KOPT-K1 (cell line): Measurements from ENCODE around the gene HASPIN.

ENCODE experiments used
- H3K27ac ChIP-seq: fragments of 200-600 bp; sonication (generic); 2 replicates; pipeline ENCODE4 v1.5.1; 2016; ENCODE audit warnings: antibody characterized with exemption, mild to moderate bottlenecking, low read depth, low read length; ENCODE audit not compliant: poor library complexity, severe bottlenecking
- H3K36me3 ChIP-seq: fragments of 200-600 bp; sonication (generic); 2 replicates; pipeline ENCODE4 v1.5.1; 2017; ENCODE audit warnings: antibody characterized with exemption, mild to moderate bottlenecking, low read length, moderate library complexity; ENCODE audit not compliant: insufficient read depth
- H3K9me3 ChIP-seq: fragments of 200-600 bp; sonication (generic); 2 replicates; pipeline ENCODE4 v1.5.1; 2017; ENCODE audit warnings: antibody characterized with exemption, low read length, mild to moderate bottlenecking; ENCODE audit not compliant: insufficient read depth, poor library complexity, severe bottlenecking

HASPIN gene

DNA sequence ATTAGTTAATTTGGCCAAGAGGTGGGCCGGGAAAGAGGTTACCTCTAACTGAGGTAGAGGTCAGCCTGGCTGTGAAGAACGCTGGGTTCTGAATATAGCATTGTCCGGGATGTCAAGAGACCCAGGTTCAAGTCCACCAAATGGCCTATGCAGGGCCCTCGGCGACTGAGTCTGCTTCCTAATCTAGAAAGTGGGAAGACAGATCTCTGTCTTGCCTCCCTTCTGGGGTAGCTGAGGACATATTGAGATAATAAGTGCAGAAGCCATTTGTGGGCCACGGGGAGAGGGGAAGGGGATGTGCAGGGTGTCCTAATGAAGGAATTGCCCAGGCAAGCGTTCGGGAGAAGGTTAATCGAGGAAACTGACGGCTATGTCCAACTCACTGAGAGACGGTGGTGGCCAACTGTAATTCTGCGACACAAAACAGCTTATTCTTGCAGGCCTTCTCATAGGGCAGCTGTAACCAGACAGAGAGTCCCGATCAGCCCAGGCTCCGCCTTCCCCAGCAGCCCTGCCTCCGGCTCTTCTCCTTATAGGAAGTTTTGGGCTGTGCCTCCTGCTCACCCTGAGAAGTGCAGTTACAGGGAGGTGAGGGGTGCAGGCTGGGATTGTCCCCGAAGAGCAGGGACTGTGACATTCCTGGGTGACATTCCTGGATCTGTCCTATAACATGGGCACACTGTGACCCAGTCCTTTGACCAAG, 15.9 kb downstream of the HASPIN start:
- peak overlapping the region; percentile 83 for H3K27ac ChIP-seq
- H3K9me3 ChIP-seq = no peaks in the 10 kb centered on the region
- H3K36me3 ChIP-seq = peaks cover 12% of the 10 kb centered on the region

DNA sequence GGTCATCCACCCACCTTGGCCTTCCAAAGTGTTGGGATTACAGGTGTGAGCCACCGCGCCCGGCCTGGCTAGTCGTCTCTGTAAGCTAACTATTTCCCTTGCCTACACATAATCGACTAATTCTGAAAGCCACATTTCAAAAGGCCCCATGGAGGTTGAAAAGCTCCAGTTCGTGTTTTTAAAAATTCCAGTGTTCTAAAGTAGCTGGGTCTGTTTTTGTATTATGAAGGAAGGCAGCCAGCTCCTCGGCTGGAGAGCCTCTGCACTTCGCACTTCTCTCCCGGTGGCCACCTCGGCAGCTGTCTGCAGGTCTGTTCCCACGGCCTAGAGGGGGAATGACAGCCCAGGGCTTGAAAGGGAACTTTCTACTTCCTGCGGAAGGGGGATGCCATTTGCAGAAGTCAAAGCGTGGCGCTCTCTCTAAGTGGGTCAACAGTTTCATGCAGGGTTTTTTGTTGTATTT, 16.9 kb downstream of the HASPIN start:
- no peaks in the 10 kb centered on the region for H3K9me3 ChIP-seq
- H3K27ac ChIP-seq = peak overlapping the region; percentile 83
- H3K36me3 ChIP-seq = peaks cover 12% of the 10 kb centered on the region

DNA sequence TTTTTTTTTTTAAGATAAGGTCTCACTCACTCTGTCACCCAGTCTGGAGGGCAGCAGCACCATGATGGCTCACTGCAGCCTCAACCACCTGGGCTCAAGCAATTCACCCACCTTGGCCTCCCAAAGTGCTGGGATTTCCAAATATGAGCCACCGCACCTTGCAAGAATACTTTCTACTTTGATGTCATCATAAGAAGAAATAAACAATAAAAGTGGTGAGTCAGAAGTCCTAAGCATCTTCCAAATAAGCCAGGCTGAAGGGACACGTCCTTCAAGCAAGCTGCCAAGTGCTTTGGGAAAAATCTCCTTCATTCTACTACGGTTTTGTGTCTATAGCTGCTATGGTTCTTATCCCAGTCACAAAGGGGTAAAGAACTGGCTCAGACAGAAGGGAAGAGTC, 20.3 kb downstream of the HASPIN start:
- no peaks in the 10 kb centered on the region for H3K9me3 ChIP-seq
- peak overlapping the region; percentile 28 for H3K27ac ChIP-seq
- peaks cover 28% of the 10 kb centered on the region for H3K36me3 ChIP-seq

DNA sequence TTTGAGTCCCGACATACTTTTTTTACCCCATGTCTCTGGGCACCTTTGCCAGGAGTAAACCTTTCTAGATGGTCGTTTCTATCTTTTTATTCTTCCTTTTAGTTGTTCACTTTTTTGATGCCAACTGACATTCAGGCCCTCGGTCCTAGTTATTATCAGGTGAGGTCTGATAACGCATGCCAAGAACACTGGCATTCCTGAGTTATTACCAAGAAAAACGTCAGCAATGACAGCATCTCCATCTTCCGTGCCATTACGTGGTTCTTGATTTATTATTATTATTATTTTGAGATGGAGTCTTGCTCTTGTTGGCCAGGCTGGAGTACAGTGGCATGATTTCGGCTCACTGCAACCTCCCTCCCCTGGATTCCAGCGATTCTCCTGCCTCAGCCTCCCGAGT, 21.4 kb downstream of the HASPIN start:
- Histone ChIP-seq H3K9me3 (no peaks in the 10 kb centered on the region), H3K36me3 (peaks cover 28% of the 10 kb centered on the region), H3K27ac (no peak overlapping the region)

GRCh38 chr17:3747805-3748204, 24.1 kb downstream of the HASPIN start:
- Histone ChIP-seq H3K9me3 (no peaks in the 10 kb centered on the region), H3K36me3 (peaks cover 28% of the 10 kb centered on the region), H3K27ac (peak overlapping the region; percentile 97)

DNA sequence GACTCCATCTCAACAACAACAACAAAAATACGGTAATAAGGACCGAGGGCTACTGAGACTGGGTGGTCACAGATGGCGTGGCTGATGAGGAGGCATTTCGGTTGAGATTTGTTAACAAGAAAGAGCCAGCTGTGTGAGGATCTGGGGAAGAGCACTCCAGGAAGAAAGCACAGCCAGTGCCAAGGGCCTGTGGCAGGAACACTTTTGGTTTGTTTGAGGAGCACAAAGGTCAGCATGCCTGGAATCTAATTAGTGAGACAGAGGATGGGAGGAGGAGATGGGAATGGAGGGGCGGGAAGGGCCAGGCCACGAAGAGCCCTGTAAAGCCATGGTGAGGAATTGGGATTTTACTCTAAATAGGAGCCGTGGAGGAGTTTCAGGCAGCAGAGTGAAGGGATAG, 24.9 kb downstream of the HASPIN start:
- H3K27ac ChIP-seq = peak overlapping the region; percentile 97
- no peaks in the 10 kb centered on the region for H3K9me3 ChIP-seq
- H3K36me3 ChIP-seq = peaks cover 21% of the 10 kb centered on the region

DNA sequence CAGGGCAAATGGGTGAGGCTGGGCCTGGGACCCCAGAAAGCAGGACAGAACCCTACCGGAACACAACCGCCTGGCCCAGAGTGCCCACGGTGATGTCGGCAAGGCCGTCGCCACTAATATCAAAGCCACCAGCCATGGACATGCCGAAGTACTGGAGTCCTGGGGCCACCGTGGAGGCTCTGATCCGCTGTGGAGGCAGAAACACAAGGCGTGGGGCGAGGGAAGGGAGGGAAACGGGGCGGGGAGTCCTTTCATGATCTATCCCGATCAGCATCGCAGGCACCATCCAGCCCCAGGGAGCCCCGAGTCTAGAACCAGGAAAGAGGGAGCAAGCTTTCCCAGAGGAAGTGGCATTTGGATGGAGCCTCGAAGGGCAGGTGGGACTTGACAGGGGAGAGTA, 26.6 kb downstream of the HASPIN start:
- H3K27ac ChIP-seq = peak overlapping the region; percentile 97
- no peaks in the 10 kb centered on the region for H3K9me3 ChIP-seq
- peaks cover 17% of the 10 kb centered on the region; the same call in 1 of the 2 replicates for H3K36me3 ChIP-seq

GRCh38 chr17:3750926-3751325, 27.2 kb downstream of the HASPIN start:
- Histone ChIP-seq H3K27ac (peak overlapping the region; percentile 97), H3K36me3 (peaks cover 13% of the 10 kb centered on the region; the same call in 1 of the 2 replicates), H3K9me3 (no peaks in the 10 kb centered on the region)

- H3K27ac ChIP-seq = peak overlapping the region; percentile 97
- no peaks in the 10 kb centered on the region for H3K9me3 ChIP-seq
- H3K36me3 ChIP-seq = peaks cover 10% of the 10 kb centered on the region; the same call in 1 of the 2 replicates
Observed at GRCh38 chr17:3751836-3752235, 28.1 kb downstream of the HASPIN start.

GRCh38 chr17:3753624-3754023, 29.9 kb downstream of the HASPIN start:
- Histone ChIP-seq H3K27ac (peak overlapping the region; percentile 97), H3K36me3 (peaks cover 6% of the 10 kb centered on the region; the same call in 1 of the 2 replicates), H3K9me3 (no peaks in the 10 kb centered on the region)

DNA sequence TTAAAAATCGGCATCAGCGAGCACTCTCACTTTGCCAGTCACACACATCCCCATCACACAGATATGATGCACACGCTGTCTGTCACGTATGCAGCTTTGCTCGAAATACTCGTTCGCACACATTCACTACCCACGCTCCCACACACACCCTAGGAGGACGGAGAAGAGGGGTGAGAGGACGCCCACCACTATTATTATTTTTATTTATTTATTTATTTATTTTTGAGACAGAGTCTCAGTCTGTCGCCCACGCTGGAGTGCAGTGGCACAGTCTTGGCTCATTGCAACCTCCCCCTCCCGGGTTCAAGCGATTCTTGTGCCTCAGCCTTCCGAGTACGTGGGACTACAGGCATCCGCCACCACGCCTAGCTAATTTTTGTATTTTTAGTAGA, 30.4 kb downstream of the HASPIN start:
- peaks cover 3% of the 10 kb centered on the region; the same call in 1 of the 2 replicates for H3K36me3 ChIP-seq
- H3K27ac ChIP-seq = peak overlapping the region; percentile 97
- peaks cover under 1% of the 10 kb centered on the region for H3K9me3 ChIP-seq

DNA sequence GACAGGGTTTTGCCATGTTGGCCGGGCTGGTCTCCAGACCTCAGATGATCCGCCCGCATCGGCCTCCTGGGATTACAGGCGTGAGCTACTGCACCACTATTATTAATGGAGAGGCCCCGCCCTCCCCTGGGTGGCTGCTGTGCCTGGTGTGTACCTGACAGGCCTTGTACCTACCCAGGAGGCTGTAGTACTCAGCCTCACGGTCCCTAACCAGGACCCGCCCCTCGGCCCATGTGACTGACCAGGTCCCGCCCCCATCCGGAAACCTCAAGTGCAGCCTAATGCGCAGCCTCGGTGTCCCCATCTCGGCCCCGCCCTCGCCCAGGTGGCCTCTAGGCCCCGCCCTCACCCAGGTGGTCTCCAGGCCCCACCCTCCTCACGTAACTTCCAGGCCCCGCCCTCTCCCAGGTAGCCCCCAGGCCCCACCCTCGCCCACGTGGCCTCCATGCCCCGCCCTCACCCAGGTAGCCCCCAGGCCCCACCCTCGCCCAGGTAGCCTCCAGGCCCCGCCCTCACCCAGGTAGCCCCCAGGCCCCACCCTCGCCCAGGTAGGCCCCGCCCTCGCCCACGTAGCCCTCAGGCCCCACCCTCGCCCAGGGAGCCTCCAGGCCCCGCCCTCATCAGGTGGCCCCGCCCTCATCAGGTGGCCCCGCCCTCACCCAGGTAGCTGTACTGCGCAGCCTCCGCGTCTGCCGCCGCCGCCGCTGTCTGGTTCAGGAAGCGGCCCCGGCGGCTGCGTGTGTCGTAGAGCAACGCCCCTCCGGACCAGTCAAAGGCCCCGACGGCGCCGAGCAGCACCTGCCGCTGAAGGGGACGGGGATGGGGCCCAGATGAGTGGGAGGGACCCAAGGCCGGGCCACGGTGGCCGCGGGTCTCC, 31.0 kb downstream of the HASPIN start:
- Histone ChIP-seq H3K36me3 (peaks cover 9% of the 10 kb centered on the region; the same call in 1 of the 2 replicates), H3K9me3 (peaks cover 7% of the 10 kb centered on the region), H3K27ac (no peak overlapping the region)

- Histone ChIP-seq H3K9me3 (peaks cover 12% of the 10 kb centered on the region), H3K27ac (peak overlapping the region; percentile 4), H3K36me3 (peaks cover 17% of the 10 kb centered on the region; the same call in 1 of the 2 replicates)
Observed at GRCh38 chr17:3755335-3756030, 31.8 kb downstream of the HASPIN start.

DNA sequence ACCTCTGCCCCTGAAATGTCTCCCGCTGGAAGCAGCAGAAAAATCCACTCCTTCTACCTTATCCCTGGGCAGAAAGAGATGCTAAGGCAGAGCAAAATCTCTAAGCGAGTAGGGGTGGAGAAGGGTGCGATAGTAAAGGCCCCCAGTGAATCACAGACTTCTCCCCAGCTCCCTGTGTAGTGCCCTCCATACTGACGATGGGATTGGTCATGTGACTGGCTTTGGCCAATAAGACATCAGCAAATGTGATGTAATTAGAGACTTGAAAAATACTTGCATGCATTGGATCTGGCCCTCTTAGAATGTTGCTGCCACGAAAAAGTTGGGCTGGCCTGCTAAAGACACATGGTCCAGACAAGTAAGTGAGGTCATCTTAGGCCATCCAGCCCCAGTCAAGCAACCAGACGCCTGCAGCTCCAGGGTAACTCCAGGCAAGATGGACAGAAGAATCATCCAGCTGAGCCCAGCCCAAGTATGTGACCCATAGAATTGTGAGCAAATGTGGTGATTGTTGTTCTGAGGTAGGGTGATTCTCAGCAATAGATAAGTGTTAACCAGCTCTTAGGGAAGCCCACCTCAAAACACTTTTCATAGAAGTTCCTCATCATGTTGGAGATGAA, 36.0 kb downstream of the HASPIN start:
- Histone ChIP-seq H3K27ac (no peak overlapping the region), H3K9me3 (peaks cover 12% of the 10 kb centered on the region), H3K36me3 (peaks cover 30% of the 10 kb centered on the region; the same call in 1 of the 2 replicates)
